ENCODE results near the gene ADSL.

Gene ADSL

GRCh38 chr22:40429481-40429880, 83.2 kb downstream of the ADSL start:
- no peak overlapping the region for H3K4me3 ChIP-seq (replicated peaks in 1 of 2; ENCODE audit: low read depth in 2 of 2, low read length in 2 of 2)
- TF ChIP-seq CTCF (IDR thresholded peaks at IDR 0.05; ENCODE audit: low read depth, low read length) = no peak
- no peak for DNase-seq (ENCODE audit: low read depth in 2 of 2)

GRCh38 chr22:40430991-40431390, 84.7 kb downstream of the ADSL start:
- no peak overlapping the region for H3K4me3 ChIP-seq (replicated peaks in 1 of 2; ENCODE audit: low read depth in 2 of 2, low read length in 2 of 2)
- TF ChIP-seq CTCF (IDR thresholded peaks at IDR 0.05; ENCODE audit: low read depth, low read length) = no peak
- DNase-seq (ENCODE audit: low read depth in 2 of 2) = no peak

GRCh38 chr22:40432157-40432556, 85.9 kb downstream of the ADSL start:
- DNase-seq (ENCODE audit: low read depth in 2 of 2) = no peak
- TF ChIP-seq CTCF (IDR thresholded peaks at IDR 0.05; ENCODE audit: low read depth, low read length) = no peak
- H3K4me3 ChIP-seq (replicated peaks in 1 of 2; ENCODE audit: low read depth in 2 of 2, low read length in 2 of 2) = no peak overlapping the region

- H3K4me3 ChIP-seq (replicated peaks in 1 of 2; ENCODE audit: low read depth in 2 of 2, low read length in 2 of 2) = no peak overlapping the region
- DNase-seq (ENCODE audit: low read depth in 2 of 2) = no peak
- no peak for TF ChIP-seq CTCF (IDR thresholded peaks at IDR 0.05; ENCODE audit: low read depth, low read length)
These were observed 86.3 kb downstream of the ADSL start for GRCh38 chr22:40432625-40433024.

GRCh38 chr22:40433416-40434090, 87.3 kb downstream of the ADSL start:
- no peak overlapping the region for H3K4me3 ChIP-seq (replicated peaks in 1 of 2; ENCODE audit: low read depth in 2 of 2, low read length in 2 of 2)
- TF ChIP-seq CTCF (IDR thresholded peaks at IDR 0.05; ENCODE audit: low read depth, low read length) = no peak
- DNase-seq (ENCODE audit: low read depth in 2 of 2) = no peak

- peak in 1 of 2 donors; percentile 29 for DNase-seq (ENCODE audit: low read depth in 2 of 2)
- H3K4me3 ChIP-seq (replicated peaks in 1 of 2; ENCODE audit: low read depth in 2 of 2, low read length in 2 of 2) = no peak overlapping the region
- no peak for TF ChIP-seq CTCF (IDR thresholded peaks at IDR 0.05; ENCODE audit: low read depth, low read length)
These were observed 87.8 kb downstream of the ADSL start for GRCh38 chr22:40434106-40434505.

GRCh38 chr22:40434745-40435144, 88.4 kb downstream of the ADSL start:
- TF ChIP-seq CTCF (IDR thresholded peaks at IDR 0.05; ENCODE audit: low read depth, low read length) = no peak
- DNase-seq (ENCODE audit: low read depth in 2 of 2) = no peak
- no peak overlapping the region for H3K4me3 ChIP-seq (replicated peaks in 1 of 2; ENCODE audit: low read depth in 2 of 2, low read length in 2 of 2)
